Smooth muscle cell of the coronary artery (primary cell): ENCODE results near the gene SMIM8. TPM values are rescaled to one million over a fixed set of nuclear protein-coding genes. Genes with fewer than 3 reads are reported as not detected.

Experiments used
- total RNA-seq: library from RNA; depleted of rRNA; stranded (reverse); fragments of >200 nt; gene quantifications from 2 replicates; pipeline ENCODE4 v1.2.3, GENCODE V29; 2014; ENCODE audit warnings: low replicate concordance

The SMIM8 gene, protein sequence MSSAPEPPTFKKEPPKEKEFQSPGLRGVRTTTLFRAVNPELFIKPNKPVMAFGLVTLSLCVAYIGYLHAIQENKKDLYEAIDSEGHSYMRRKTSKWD
- 3.1 and 4.1 TPM in 2 replicates for total RNA-seq

DNA sequence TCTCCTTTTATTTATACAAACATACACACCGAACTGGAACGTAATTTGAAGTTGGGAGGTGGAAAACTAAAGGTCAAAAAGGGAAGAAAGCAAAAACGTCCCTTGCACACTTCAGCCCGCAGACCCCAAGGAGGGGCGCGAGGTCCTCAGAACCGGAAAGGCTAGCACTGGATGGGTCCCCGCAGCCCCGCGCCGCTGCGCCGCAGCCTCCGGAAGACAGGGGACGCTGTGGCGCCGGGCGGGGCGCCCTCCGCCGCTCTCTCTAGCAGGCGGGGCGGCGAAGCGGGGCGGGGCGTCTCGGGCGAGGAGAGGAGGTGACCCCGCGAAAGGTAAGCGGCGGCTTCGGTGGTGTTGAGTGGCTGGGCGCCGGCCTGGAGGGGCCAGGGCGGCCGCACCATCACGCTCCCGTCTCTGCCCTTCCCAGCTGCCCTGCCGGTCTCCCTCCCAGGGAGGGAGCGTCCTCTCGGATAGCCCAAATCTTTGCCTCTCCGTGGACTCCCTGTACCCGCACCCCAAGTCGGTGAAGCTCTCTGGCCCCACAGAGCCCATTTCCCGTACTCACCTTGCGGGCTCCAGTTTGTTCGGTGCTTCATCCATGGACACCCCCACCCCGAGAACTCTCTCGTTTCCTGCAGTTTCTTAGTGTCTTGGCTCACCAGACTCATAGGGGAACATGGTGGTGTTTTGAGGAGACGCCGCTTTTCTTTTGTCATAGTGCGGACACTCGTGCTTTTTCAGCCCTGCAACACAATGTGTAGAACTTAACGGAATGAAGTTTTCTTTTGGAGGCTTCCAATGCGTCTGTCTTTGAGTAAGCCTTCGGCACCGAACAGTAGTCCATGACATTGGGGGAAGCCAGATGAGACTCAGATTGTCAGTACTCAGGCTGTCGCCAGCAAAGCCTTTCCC, at the start of gene SMIM8:
TSS of gene SMIM8 (plus strand) at position 285 of the 909 bp plus-strand sequence. CDS start 14,444 bp downstream, outside the sequence.

DNA sequence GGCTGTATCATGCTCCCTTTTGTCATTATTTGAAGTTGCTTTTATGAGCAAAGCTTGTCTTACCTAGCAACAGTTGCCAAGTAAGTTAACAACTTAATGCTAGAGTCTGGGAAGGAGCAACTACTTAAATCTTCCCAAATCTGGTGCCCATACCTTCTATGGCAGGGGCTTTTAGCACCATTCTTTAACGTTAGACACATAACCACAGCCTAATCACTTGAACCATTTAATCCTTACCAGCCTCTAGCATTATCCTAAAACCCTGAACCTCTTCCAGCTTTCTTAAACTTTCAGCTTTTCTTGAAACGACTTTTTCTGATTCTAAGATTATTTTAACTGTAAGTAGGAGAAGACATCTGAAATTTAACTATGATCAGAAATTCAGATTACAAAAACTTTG, 22.3 kb downstream of the SMIM8 start, which contains the start of gene C6orf163:
TSS of gene C6orf163 (plus strand) at position 83 of the 400 bp plus-strand sequence. CDS start at position 370, 287 bp downstream.

Other genes with a start within 250 kb of the SMIM8 start
- not detected in 2 replicates for gene CGA, start 227.5 kb upstream of the SMIM8 start, total RNA-seq
- 16.2 and 21.3 TPM in 2 replicates for gene ZNF292, start 167.0 kb upstream of the SMIM8 start, total RNA-seq
- gene GJB7, start 6.7 kb downstream of the SMIM8 start, total RNA-seq: not detected in 2 replicates
- 0.83 and 0.94 TPM in 2 replicates for gene C6orf163, start 22.2 kb downstream of the SMIM8 start, total RNA-seq
- gene CFAP206, start 85.4 kb downstream of the SMIM8 start, total RNA-seq: 0.23 and 0.59 TPM in 2 replicates
- 8.9 and 19.1 TPM in 2 replicates for gene SLC35A1, start 150.4 kb downstream of the SMIM8 start, total RNA-seq